Body of pancreas (tissue), 4 donors: ENCODE results near the gene EPHB1. TPM values are rescaled to one million over a fixed set of nuclear protein-coding genes. Genes with fewer than 3 reads are reported as not detected.

Experiments
- ATAC-seq: fragments of 150-250 bp; one replicate; pipeline ENCODE4 v1.9.1; 2016
- DNase-seq, 4 donors: peaks; one replicate each; pipeline ENCODE4 v3.0.0-alpha.2; 2019
- H3K27ac ChIP-seq, 4 donors: fragments of 200-600 bp; sonication (generic); 1 replicate in 3 of 4; 2 replicates in 1 of 4; pipeline versions ENCODE4 v1.5.1 to v1.6.1; 2016 to 2019; ENCODE audit warnings: mild to moderate bottlenecking in 1 of 4, mixed read lengths in 1 of 4, moderate library complexity in 1 of 4
- H3K27me3 ChIP-seq, 2 donors: fragments of 200-600 bp; sonication (generic); one replicate each; pipeline ENCODE4 v1.6.0; 2016; ENCODE audit warnings: mild to moderate bottlenecking in 1 of 2
- H3K36me3 ChIP-seq, 2 donors: fragments of 200-600 bp; sonication (generic); replicated peaks in 1 of 2; 2 replicates each; pipeline ENCODE4 v1.5.1; 2016; ENCODE audit warnings: low read depth in 2 of 2; ENCODE audit not compliant: insufficient read depth in 1 of 2
- H3K4me1 ChIP-seq: fragments of 200-600 bp; sonication (generic); one replicate; pipeline ENCODE4 v1.6.0; 2016
- H3K4me3 ChIP-seq, 2 donors: fragments of 200-600 bp; sonication (generic); 1 replicate in 1 of 2; 2 replicates in 1 of 2; pipeline ENCODE4 v1.5.1; 2016 to 2019
- H3K9me3 ChIP-seq, 3 donors: fragments of 200-600 bp; sonication (generic); 1 replicate in 2 of 3; 2 replicates in 1 of 3; pipeline ENCODE4 v1.5.1; 2016
- CTCF ChIP-seq, 7 experiments: fragments of 450-650 bp in 4 of 7; fragments of 200-600 bp in 3 of 7; sonication (generic) in 3 of 7; IDR thresholded peaks; one replicate each; pipeline ENCODE4 v1.5.1; 2016 to 2019; ENCODE audit warnings: antibody characterized with exemption in 7 of 7
- POLR2A ChIP-seq, 3 donors: fragments of 450-650 bp; IDR thresholded peaks; one replicate each; pipeline ENCODE4 v1.6.1; 2016; ENCODE audit warnings: antibody characterized with exemption in 3 of 3, mild to moderate bottlenecking in 2 of 3
- WGBS, 2 donors: methylation state at CpG; one replicate each; pipeline ENCODE4 v1.1.5; 2017; 5-methylcytosine and 5-hydroxymethylcytosine counted together
- intact Hi-C: fragments of 100-400 bp; cut with DNase I; formaldehyde crosslinking; loops from one replicate; pipeline ENCODE4 v1.15.1; 2023
- total RNA-seq, 2 donors: library from RNA; depleted of rRNA; stranded (reverse); fragments of >200 nt; gene quantifications; one replicate each; pipeline ENCODE4 v1.1.0, GENCODE V29; 2016

The EPHB1 gene
- total RNA-seq, 2 donors from 2014 or later: 1.3 TPM; not detected in 1

GRCh38 chr3:134823679-134824078 is 28.6 kb downstream of the EPHB1 start:
- H3K9me3 ChIP-seq: no peaks in the 10 kb centered on the region
- 72 to 79% methylated on average over 2 of the region's 2 CpGs for WGBS, 2 donors
- intact Hi-C loops: no loop called here
- no peaks in the 10 kb centered on the region for H3K27me3 ChIP-seq
- ATAC-seq (no peak), DNase-seq (no peak)
- no peaks in the 10 kb centered on the region for H3K4me1 ChIP-seq
- H3K27ac ChIP-seq: no peak overlapping the region
- H3K4me3 ChIP-seq: no peak overlapping the region
- TF ChIP-seq POLR2A (IDR thresholded peaks at IDR 0.05) (no peak), CTCF (IDR thresholded peaks at IDR 0.05) (no peak)
- no peaks in the 10 kb centered on the region for H3K36me3 ChIP-seq

- WGBS, 2 donors: 60 to 100% methylated on average over 1 of the region's 1 CpG
- DNase-seq: no peak
- Histone ChIP-seq H3K27ac (no peak overlapping the region), H3K27me3 (no peaks in the 10 kb centered on the region), H3K9me3 (no peaks in the 10 kb centered on the region), H3K36me3 (no peaks in the 10 kb centered on the region), H3K4me1 (no peaks in the 10 kb centered on the region), H3K4me3 (no peak overlapping the region)
- intact Hi-C loops: no loop called here
- no peak for ATAC-seq
- TF ChIP-seq CTCF (IDR thresholded peaks at IDR 0.05): no peak
- no peak for TF ChIP-seq POLR2A (IDR thresholded peaks at IDR 0.05)
Observed at GRCh38 chr3:134824791-134825190, 29.7 kb downstream of the EPHB1 start.

- Histone ChIP-seq H3K4me3 (no peak overlapping the region), H3K27ac (no peak overlapping the region), H3K27me3 (no peaks in the 10 kb centered on the region), H3K9me3 (no peaks in the 10 kb centered on the region), H3K36me3 (no peaks in the 10 kb centered on the region), H3K4me1 (no peaks in the 10 kb centered on the region)
- no peak for TF ChIP-seq CTCF (IDR thresholded peaks at IDR 0.05)
- TF ChIP-seq POLR2A (IDR thresholded peaks at IDR 0.05): no peak
- 89 to 91% methylated on average over 6 of the region's 6 CpGs for WGBS, 2 donors
- intact Hi-C loops: no loop called here
- no peak for ATAC-seq
- no peak for DNase-seq
Observed at GRCh38 chr3:134827213-134827612, 32.2 kb downstream of the EPHB1 start.

- ATAC-seq: no peak
- Histone ChIP-seq H3K4me3 (no peak overlapping the region), H3K4me1 (no peaks in the 10 kb centered on the region), H3K9me3 (no peaks in the 10 kb centered on the region), H3K27me3 (no peaks in the 10 kb centered on the region), H3K27ac (no peak overlapping the region), H3K36me3 (no peaks in the 10 kb centered on the region)
- 72 to 83% methylated on average over 3 of the region's 3 CpGs for WGBS, 2 donors
- TF ChIP-seq CTCF (IDR thresholded peaks at IDR 0.05): no peak
- no peak for TF ChIP-seq POLR2A (IDR thresholded peaks at IDR 0.05)
- DNase-seq: no peak
- intact Hi-C loops: no loop called here
Observed at GRCh38 chr3:134829721-134830120, 34.7 kb downstream of the EPHB1 start.

GRCh38 chr3:134832585-134832984 is 37.5 kb downstream of the EPHB1 start:
- H3K4me3 ChIP-seq: no peak overlapping the region
- 69 to 87% methylated on average over 4 of the region's 4 CpGs for WGBS, 2 donors
- DNase-seq (no peak), ATAC-seq (no peak)
- no peaks in the 10 kb centered on the region for H3K9me3 ChIP-seq
- no peaks in the 10 kb centered on the region for H3K4me1 ChIP-seq
- no peak overlapping the region for H3K27ac ChIP-seq
- intact Hi-C loops: no loop called here
- no peaks in the 10 kb centered on the region for H3K27me3 ChIP-seq
- no peaks in the 10 kb centered on the region for H3K36me3 ChIP-seq
- TF ChIP-seq CTCF (IDR thresholded peaks at IDR 0.05) (no peak), POLR2A (IDR thresholded peaks at IDR 0.05) (no peak)
